HepG2 (cell line): ENCODE data around the gene STC2. TPM values are rescaled to one million over a fixed set of nuclear protein-coding genes. Genes with fewer than 3 reads are reported as not detected.

Source experiments
- BCLAF1 ChIP-seq: fragments of 450-650 bp; IDR thresholded peaks from 2 replicates; pipeline ENCODE4 v1.6.1; 2017; ENCODE audit warnings: mild to moderate bottlenecking
- FOXA1 ChIP-seq, 2 experiments: fragments of 450-650 bp in 1 of 2; sonication (generic) in 1 of 2; formaldehyde crosslinking in 1 of 2; IDR thresholded peaks; 2 replicates each; pipeline versions ENCODE4 v1.4.0 to v1.6.1; 2016 to 2020; ENCODE audit warnings: missing genetic modification reagents in 1 of 2
- FOXM1 ChIP-seq: sonication (generic); formaldehyde crosslinking; IDR thresholded peaks from 2 replicates; pipeline ENCODE4 v1.5.0; 2020; ENCODE audit warnings: missing genetic modification reagents
- GLI4 ChIP-seq: sonication (generic); formaldehyde crosslinking; IDR thresholded peaks from 2 replicates; pipeline ENCODE4 v1.5.1; 2020; ENCODE audit warnings: missing genetic modification reagents, mild to moderate bottlenecking, moderate library complexity, borderline replicate concordance
- GTF3A ChIP-seq: sonication (generic); formaldehyde crosslinking; conservative IDR thresholded peaks from 2 replicates; pipeline ENCODE4 v1.4.0; 2020; ENCODE audit warnings: mild to moderate bottlenecking, missing genetic modification reagents
- HHEX ChIP-seq: IDR thresholded peaks from 2 replicates; pipeline ENCODE4 v1.6.1; 2016; ENCODE audit warnings: control low read depth
- MXI1 ChIP-seq: IDR thresholded peaks from 3 replicates; pipeline ENCODE4 v1.6.1; 2012; ENCODE audit warnings: low read depth, low read length, inconsistent platforms, borderline replicate concordance
- NKX3-1 ChIP-seq: sonication (generic); formaldehyde crosslinking; IDR thresholded peaks from 2 replicates; pipeline ENCODE4 v1.5.0; 2020; ENCODE audit warnings: missing genetic modification reagents
- PLRG1 ChIP-seq: fragments of 450-650 bp; conservative IDR thresholded peaks from 2 replicates; pipeline ENCODE4 v1.6.1; 2016
- POGZ ChIP-seq: sonication (generic); formaldehyde crosslinking; IDR thresholded peaks from 2 replicates; pipeline ENCODE4 v1.4.0; 2020; ENCODE audit warnings: mild to moderate bottlenecking, missing genetic modification reagents
- PRPF4 ChIP-seq: fragments of 200-400 bp; formaldehyde crosslinking; IDR thresholded peaks from 2 replicates; pipeline ENCODE4 v1.6.1; 2016; ENCODE audit warnings: low read length, low read depth; ENCODE audit not compliant: poor library complexity, severe bottlenecking
- SAP130 ChIP-seq: IDR thresholded peaks from 2 replicates; pipeline ENCODE4 v1.6.1; 2016; ENCODE audit warnings: low read depth
- SMAD3 ChIP-seq: sonication (generic); formaldehyde crosslinking; IDR thresholded peaks from 2 replicates; pipeline ENCODE4 v1.4.0; 2020; ENCODE audit warnings: missing genetic modification reagents
- TEAD2 ChIP-seq: sonication (generic); formaldehyde crosslinking; IDR thresholded peaks from 2 replicates; pipeline ENCODE4 v1.9.0; 2021; ENCODE audit warnings: missing genetic modification reagents
- TEF ChIP-seq: sonication (generic); formaldehyde crosslinking; IDR thresholded peaks from 2 replicates; pipeline ENCODE4 v1.5.0; 2020; ENCODE audit warnings: missing genetic modification reagents
- TP53 ChIP-seq: sonication (generic); formaldehyde crosslinking; conservative IDR thresholded peaks from 2 replicates; pipeline ENCODE4 v1.4.0; 2020; ENCODE audit warnings: missing genetic modification reagents
- XRCC5 ChIP-seq: fragments of 200-400 bp; formaldehyde crosslinking; optimal IDR thresholded peaks from 2 replicates; pipeline ENCODE3; 2017; ENCODE audit warnings: mild to moderate bottlenecking, low read length
- ZBTB42 ChIP-seq: sonication (generic); formaldehyde crosslinking; IDR thresholded peaks from 2 replicates; pipeline ENCODE4 v1.5.0; 2020; ENCODE audit warnings: mild to moderate bottlenecking, missing genetic modification reagents
- ZFP82 ChIP-seq: sonication (generic); formaldehyde crosslinking; IDR thresholded peaks from 2 replicates; pipeline ENCODE4 v1.5.1; 2020; ENCODE audit warnings: mild to moderate bottlenecking, missing genetic modification reagents, borderline replicate concordance
- ZNF3 ChIP-seq: IDR thresholded peaks from 2 replicates; pipeline ENCODE4 v1.7.0; 2017; ENCODE audit warnings: inconsistent platforms
- ZNF546 ChIP-seq: sonication (generic); formaldehyde crosslinking; conservative IDR thresholded peaks from 2 replicates; pipeline ENCODE4 v1.8.1; 2023; ENCODE audit warnings: mild to moderate bottlenecking, missing genetic modification reagents
- ZNF550 ChIP-seq: sonication (generic); formaldehyde crosslinking; IDR thresholded peaks from 2 replicates; pipeline ENCODE4 v1.4.0; 2020; ENCODE audit warnings: mild to moderate bottlenecking, missing genetic modification reagents, borderline replicate concordance
- ZNF552 ChIP-seq: sonication (generic); formaldehyde crosslinking; IDR thresholded peaks from 2 replicates; pipeline ENCODE4 v1.9.0; 2022; ENCODE audit warnings: missing genetic modification reagents, mild to moderate bottlenecking, borderline replicate concordance
- polyA plus RNA-seq, 8 experiments: library from polyadenylated mRNA; depleted of rRNA in 3 of 8; stranded (reverse) in 7 of 8; unstranded in 1 of 8; fragments of >200 nt; fragmentation: Illumina TruSeq in 4 of 8; extraction: Trizol in 4 of 8; gene quantifications; 2 replicates each; pipeline versions ENCODE4 v1.2.1 to v1.2.3, GENCODE V29; 2011 to 2016; ENCODE audit warnings: low read depth in 4 of 8, missing spikeins in 1 of 8, mixed read lengths in 1 of 8; ENCODE audit not compliant: insufficient read depth in 1 of 8
- total RNA-seq, 5 experiments: library from RNA; depleted of rRNA; stranded (reverse); fragments of >200 nt; fragmentation: Illumina TruSeq; extraction: Trizol; gene quantifications; 2 replicates each; pipeline ENCODE4 v1.2.3, GENCODE V29; 2016; ENCODE audit warnings: low read depth in 1 of 5
- TF ChIP-seq, protein P1 (sequence below): sonication (generic); formaldehyde crosslinking; IDR thresholded peaks from 2 replicates; pipeline ENCODE4 v1.4.0; 2020; ENCODE audit warnings: mild to moderate bottlenecking, missing genetic modification reagents
- TF ChIP-seq, protein P2 (sequence below): sonication (generic); formaldehyde crosslinking; IDR thresholded peaks from 2 replicates; pipeline ENCODE4 v1.5.1; 2020; ENCODE audit warnings: missing genetic modification reagents, mild to moderate bottlenecking, borderline replicate concordance

The STC2 gene
- total and polyA plus RNA-seq, 2 of the 13 experiments (the other 11 are each of a cell fraction or from before 2014, with no cell fraction given): 27.1 to 69.2 TPM

- TF ChIP-seq ZBTB42 (CRISPR knock-in tag) (no peak), TEAD2 (CRISPR knock-in tag) (no peak), ZNF550 (0 out of 2 replicates have a peak, but pooled peaks have one; percentile 40), SMAD3 (CRISPR knock-in tag) (no peak; the same call in 1 of the 2 replicates), FOXM1 (CRISPR knock-in tag) (no peak), XRCC5 (peak; percentile 36), ZNF552 (CRISPR knock-in tag) (no peak), NKX3-1 (CRISPR knock-in tag) (no peak), SAP130 (CRISPR knock-in tag) (peak; percentile 39), POGZ (CRISPR knock-in tag) (no peak), ZFP82 (CRISPR knock-in tag) (no peak), MXI1 (no peak; the same call in 2 of the 3 replicates), FOXA1 (IDR thresholded peaks at IDR 0.05) (no peak), FOXA1 (CRISPR knock-in tag; IDR thresholded peaks at IDR 0.05) (no peak), TP53 (CRISPR knock-in tag) (no peak), GLI4 (no peak), HHEX (CRISPR knock-in tag) (no peak), GTF3A (no peak), ZNF3 (CRISPR knock-in tag) (no peak), ZNF546 (CRISPR knock-in tag) (no peak), TEF (CRISPR knock-in tag) (no peak), PLRG1 (no peak), BCLAF1 (no peak), PRPF4 (no peak)
- TF ChIP-seq, protein P1, sequence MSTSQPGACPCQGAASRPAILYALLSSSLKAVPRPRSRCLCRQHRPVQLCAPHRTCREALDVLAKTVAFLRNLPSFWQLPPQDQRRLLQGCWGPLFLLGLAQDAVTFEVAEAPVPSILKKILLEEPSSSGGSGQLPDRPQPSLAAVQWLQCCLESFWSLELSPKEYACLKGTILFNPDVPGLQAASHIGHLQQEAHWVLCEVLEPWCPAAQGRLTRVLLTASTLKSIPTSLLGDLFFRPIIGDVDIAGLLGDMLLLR (CRISPR knock-in tag): no peak
- TF ChIP-seq, protein P2, sequence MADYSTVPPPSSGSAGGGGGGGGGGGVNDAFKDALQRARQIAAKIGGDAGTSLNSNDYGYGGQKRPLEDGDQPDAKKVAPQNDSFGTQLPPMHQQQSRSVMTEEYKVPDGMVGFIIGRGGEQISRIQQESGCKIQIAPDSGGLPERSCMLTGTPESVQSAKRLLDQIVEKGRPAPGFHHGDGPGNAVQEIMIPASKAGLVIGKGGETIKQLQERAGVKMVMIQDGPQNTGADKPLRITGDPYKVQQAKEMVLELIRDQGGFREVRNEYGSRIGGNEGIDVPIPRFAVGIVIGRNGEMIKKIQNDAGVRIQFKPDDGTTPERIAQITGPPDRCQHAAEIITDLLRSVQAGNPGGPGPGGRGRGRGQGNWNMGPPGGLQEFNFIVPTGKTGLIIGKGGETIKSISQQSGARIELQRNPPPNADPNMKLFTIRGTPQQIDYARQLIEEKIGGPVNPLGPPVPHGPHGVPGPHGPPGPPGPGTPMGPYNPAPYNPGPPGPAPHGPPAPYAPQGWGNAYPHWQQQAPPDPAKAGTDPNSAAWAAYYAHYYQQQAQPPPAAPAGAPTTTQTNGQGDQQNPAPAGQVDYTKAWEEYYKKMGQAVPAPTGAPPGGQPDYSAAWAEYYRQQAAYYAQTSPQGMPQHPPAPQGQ (CRISPR knock-in tag): no peak
Observed at GRCh38 chr5:173296737-173297676, 31.2 kb downstream of the STC2 start (continued).
